IMR-90 (cell line): ENCODE data around the gene ZXDC. TPM values are rescaled to one million over a fixed set of nuclear protein-coding genes. Genes with fewer than 3 reads are reported as not detected.

Experiments
- ATAC-seq: fragments of 200-7000 bp; cut with Tn5 transposase; 2 replicates; pipeline ENCODE4 v1.9.1; 2020; ENCODE audit warnings: low read depth, mild to moderate bottlenecking, moderate library complexity
- BruUV-seq: library from RNA; stranded (reverse); fragments of 400-500 nt; replicated peaks from 2 replicates; lab custom pipeline; 2021; lab: Mats Ljungman, UMichigan
- CTCF ChIA-PET: fragments of 300-600 bp; formaldehyde crosslinking; extraction: SDS; loops from one replicate; lab custom pipeline; 2021; ENCODE audit warnings: antibody characterized with exemption; lab: Yijun Ruan, JAX
- POLR2A ChIA-PET: fragments of 300-600 bp; sonication (Branson Sonifier 250); formaldehyde crosslinking; loops from one replicate; lab custom pipeline; 2022; ENCODE audit warnings: antibody characterized with exemption; ENCODE audit not compliant: unreplicated experiment; lab: Charles Lee
- DNase-seq: peaks from one replicate; pipeline ENCODE4 v3.0.0; 2013
- H2AFZ ChIP-seq: replicated peaks from 2 replicates; pipeline ENCODE3; 2013; ENCODE audit warnings: low read length, mild to moderate bottlenecking; ENCODE audit not compliant: poor library complexity
- H2AK5ac ChIP-seq: 2 replicates; pipeline ENCODE4 v1.6.1; 2013; ENCODE audit warnings: low read depth, low read length, inconsistent platforms
- H2AK9ac ChIP-seq: replicated peaks from 2 replicates; pipeline ENCODE3; 2013; ENCODE audit warnings: mild to moderate bottlenecking, low read depth, low read length, moderate library complexity; ENCODE audit not compliant: poor library complexity
- H2BK120ac ChIP-seq: 2 replicates; pipeline ENCODE4 v1.6.1; 2013; ENCODE audit warnings: low read depth, low read length, inconsistent platforms
- H2BK15ac ChIP-seq: 3 replicates; pipeline ENCODE4 v1.6.1; 2013; ENCODE audit warnings: low read depth, low read length, inconsistent platforms
- H2BK20ac ChIP-seq: 2 replicates; pipeline ENCODE4 v1.6.1; 2013; ENCODE audit warnings: low read depth, mild to moderate bottlenecking, inconsistent platforms, low read length, moderate library complexity
- H2BK5ac ChIP-seq: 2 replicates; pipeline ENCODE4 v1.6.1; 2013; ENCODE audit warnings: mild to moderate bottlenecking, low read depth, low read length, inconsistent platforms; ENCODE audit not compliant: poor library complexity, severe bottlenecking
- H3K14ac ChIP-seq: replicated peaks from 2 replicates; pipeline ENCODE4 v1.6.1; 2013; ENCODE audit warnings: low read depth, low read length, inconsistent platforms
- H3K18ac ChIP-seq: 2 replicates; pipeline ENCODE4 v1.6.1; 2013; ENCODE audit warnings: low read depth, low read length, control low read depth
- H3K23ac ChIP-seq: 2 replicates; pipeline ENCODE4 v1.6.1; 2013; ENCODE audit warnings: low read depth, low read length, inconsistent platforms
- H3K27ac ChIP-seq: 2 replicates; pipeline ENCODE4 v1.5.1; 2013; ENCODE audit warnings: mild to moderate bottlenecking, control low read depth, low read length; ENCODE audit not compliant: insufficient read depth
- H3K27me3 ChIP-seq: 2 replicates; pipeline ENCODE4 v1.6.1; 2013; ENCODE audit warnings: low read length; ENCODE audit not compliant: control insufficient read depth, insufficient read depth
- H3K36me3 ChIP-seq: 2 replicates; pipeline ENCODE4 v1.6.1; 2013; ENCODE audit warnings: low read length, mixed read lengths; ENCODE audit not compliant: control insufficient read depth, insufficient read depth
- H3K4ac ChIP-seq: 2 replicates; pipeline ENCODE4 v1.6.1; 2013; ENCODE audit warnings: low read depth, low read length, inconsistent platforms
- H3K4me1 ChIP-seq: 2 replicates; pipeline ENCODE4 v1.6.1; 2013; ENCODE audit warnings: low read length, mixed read lengths; ENCODE audit not compliant: control insufficient read depth, insufficient read depth
- H3K4me2 ChIP-seq: 2 replicates; pipeline ENCODE4 v1.6.1; 2013; ENCODE audit warnings: low read depth, mild to moderate bottlenecking, control low read depth, low read length, moderate library complexity
- H3K4me3 ChIP-seq: 2 replicates; pipeline ENCODE4 v1.5.1; 2013; ENCODE audit warnings: low read depth, mild to moderate bottlenecking, control low read depth, low read length, moderate library complexity; ENCODE audit not compliant: insufficient read depth
- H3K56ac ChIP-seq: 2 replicates; pipeline ENCODE4 v1.6.1; 2013; ENCODE audit warnings: low read length, inconsistent platforms; ENCODE audit not compliant: insufficient read depth; ENCODE audit errors: extremely low read depth
- H3K79me1 ChIP-seq, 2 experiments: 2 replicates each; pipeline ENCODE4 v1.6.1; 2013; ENCODE audit warnings: low read length in 2 of 2, inconsistent platforms in 1 of 2, low read depth in 1 of 2
- H3K9ac ChIP-seq: 2 replicates; pipeline ENCODE4 v1.6.1; 2013; ENCODE audit warnings: low read depth, low read length, control low read depth
- H3K9me1 ChIP-seq: 2 replicates; pipeline ENCODE4 v1.6.1; 2013; ENCODE audit warnings: low read length, inconsistent platforms; ENCODE audit not compliant: insufficient read depth
- H3K9me3 ChIP-seq: 2 replicates; pipeline ENCODE4 v1.6.1; 2013; ENCODE audit warnings: low read length; ENCODE audit not compliant: control insufficient read depth, insufficient read depth
- H4K20me1 ChIP-seq: 2 replicates; pipeline ENCODE4 v1.6.1; 2013; ENCODE audit warnings: low read length, inconsistent platforms; ENCODE audit not compliant: insufficient read depth
- H4K5ac ChIP-seq: 2 replicates; pipeline ENCODE4 v1.6.1; 2013; ENCODE audit warnings: mild to moderate bottlenecking, low read depth, low read length, control low read depth
- H4K8ac ChIP-seq, 2 experiments: 2 replicates each; pipeline ENCODE4 v1.6.1; 2013; ENCODE audit warnings: low read depth in 2 of 2, low read length in 2 of 2, control low read depth in 1 of 2, inconsistent platforms in 1 of 2
- H4K91ac ChIP-seq: 2 replicates; pipeline ENCODE4 v1.6.1; 2013; ENCODE audit warnings: low read depth, low read length, inconsistent platforms; ENCODE audit not compliant: insufficient read depth
- MAZ ChIP-seq: IDR thresholded peaks from 2 replicates; pipeline ENCODE4 v1.6.1; 2012; ENCODE audit warnings: low read depth, mild to moderate bottlenecking, low read length, improper control_type of control experiment, moderate library complexity, borderline replicate concordance
- MXI1 ChIP-seq: IDR thresholded peaks from 2 replicates; pipeline ENCODE4 v1.6.1; 2012; ENCODE audit warnings: low read depth, mild to moderate bottlenecking, low read length, moderate library complexity, borderline replicate concordance
- POLR2A ChIP-seq: IDR thresholded peaks from 2 replicates; pipeline ENCODE4 v1.6.1; 2012; ENCODE audit warnings: mild to moderate bottlenecking, low read depth, low read length
- RFX5 ChIP-seq: IDR thresholded peaks from 2 replicates; pipeline ENCODE4 v1.8.0; 2012; ENCODE audit warnings: low read depth, mild to moderate bottlenecking, low read length, moderate library complexity
- WGBS, 2 experiments: methylation state at CpG; one replicate each; pipeline versions ENCODE4 v1.1.5 to v1.1.7; 2013; ENCODE audit warnings: missing lambda C conversion rate in 2 of 2; ENCODE audit not compliant: insufficient read length in 1 of 2; ENCODE audit errors: extremely low coverage in 2 of 2; 5-methylcytosine and 5-hydroxymethylcytosine counted together
- dilution Hi-C: fragments of 300-500 bp; cut with HindIII; formaldehyde crosslinking; loops from one replicate; pipeline ENCODE4 v1.14.3; 2018; ENCODE audit warnings: low sequenced_read_pairs; ENCODE audit not compliant: unreplicated experiment
- in situ Hi-C: fragments of 300-500 bp; cut with MboI; formaldehyde crosslinking; loops from 3 replicates; pipeline ENCODE4 v1.14.3; 2019; ENCODE audit warnings: low sequenced_read_pairs, inconsistent platforms, mixed read lengths
- intact Hi-C: fragments of 100-400 bp; cut with micrococcal nuclease; formaldehyde crosslinking; loops from 2 replicates; pipeline ENCODE4 v1.10.0; 2022
- polyA plus RNA-seq, 3 experiments: library from polyadenylated mRNA; depleted of rRNA; stranded (reverse); fragments of >200 nt; gene quantifications; 2 replicates each; pipeline ENCODE4 v1.2.3, GENCODE V29; 2012; ENCODE audit warnings: low replicate concordance in 1 of 3
- total RNA-seq: library from RNA; depleted of rRNA; stranded (reverse); fragments of >200 nt; gene quantifications from 2 replicates; pipeline ENCODE4 v1.2.3, GENCODE V29; 2012
- TF ChIP-seq, protein P1 (sequence below): conservative IDR thresholded peaks from 2 replicates; pipeline ENCODE4 v1.5.1; 2012; ENCODE audit warnings: mild to moderate bottlenecking, low read depth, low read length, improper control_type of control experiment
- TF ChIP-seq, protein P2 (sequence below): fragments of 150-350 bp; IDR thresholded peaks from 2 replicates; pipeline ENCODE4 v1.6.1; 2016; ENCODE audit warnings: low read depth, mild to moderate bottlenecking, low read length, moderate library complexity, borderline replicate concordance

ZXDC gene
- total and polyA plus RNA-seq, 2 of the 4 experiments (the other 2 are of a cell fraction), result 11.5 to 14.3 TPM

DNA sequence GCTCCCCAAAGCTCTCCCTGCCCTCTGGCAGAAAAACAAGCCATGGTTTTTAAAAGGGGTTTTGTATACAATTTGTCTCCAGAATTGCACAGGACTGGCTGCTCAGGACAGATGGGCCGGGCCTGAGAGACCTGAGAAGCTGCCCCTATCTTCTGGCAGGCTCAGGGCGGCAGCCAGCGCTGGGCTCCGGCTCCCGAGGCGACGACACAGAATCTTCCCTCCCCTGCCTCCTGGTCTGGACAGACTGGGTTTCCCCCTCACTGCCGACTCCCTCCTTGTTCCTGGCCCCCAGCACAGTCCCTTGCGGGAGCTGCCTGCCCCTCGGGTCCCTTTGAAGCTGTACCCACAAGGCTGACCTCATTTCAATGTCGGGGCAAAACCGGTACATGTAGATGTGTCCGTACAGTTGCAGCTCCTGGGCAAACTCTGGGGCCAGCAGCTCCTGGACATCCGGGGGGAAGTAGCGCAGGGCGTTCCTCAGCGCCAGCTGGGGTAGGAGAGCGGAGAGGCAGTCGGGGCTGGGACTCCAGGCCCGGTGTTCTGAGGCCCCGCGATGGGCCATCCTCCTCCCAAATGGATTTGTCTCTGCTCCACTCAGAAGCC is 34.7 kb upstream of the ZXDC start:
- DNase-seq (no peak), ATAC-seq (peak; percentile 49; the same call in 1 of the 2 replicates)
- Histone ChIP-seq H4K91ac (no peak overlapping the region), H2BK20ac (no peak overlapping the region), H3K4me2 (no peak overlapping the region), H3K9me3 (no peaks in the 10 kb centered on the region), H3K4me1 (no peaks in the 10 kb centered on the region), H3K23ac (no peak overlapping the region), H4K8ac (no peak overlapping the region), H3K18ac (no peak overlapping the region), H2BK15ac (no peak overlapping the region), H2BK120ac (no peak overlapping the region), H2AFZ (peak overlapping the region; percentile 53), H2AK5ac (no peak overlapping the region), H4K20me1 (no peaks in the 10 kb centered on the region), H3K14ac (no peak overlapping the region), H3K27me3 (peaks cover 29% of the 10 kb centered on the region; the same call in 1 of the 2 replicates), H3K36me3 (no peaks in the 10 kb centered on the region), H3K56ac (no peak overlapping the region), H3K27ac (no peak overlapping the region), H3K4ac (no peak overlapping the region), H2BK5ac (no peak overlapping the region), H3K4me3 (no peak overlapping the region), H3K79me1 (no peaks in the 10 kb centered on the region), H3K9ac (no peak overlapping the region), H2AK9ac (no peak overlapping the region), H3K9me1 (no peaks in the 10 kb centered on the region), H4K5ac (no peak overlapping the region)
- 36% methylated on average over 4 of the region's 22 CpGs; no CpG with 5 or more reads in 1 of the 2 experiments for WGBS, 2 experiments
- CTCF ChIA-PET, result no interaction called here
- intact Hi-C loops, result no loop called here
- in situ Hi-C loops, result no loop called here
- BruUV-seq, result no TSS peak
- POLR2A ChIA-PET, result no interaction called here
- TF ChIP-seq, protein P1, sequence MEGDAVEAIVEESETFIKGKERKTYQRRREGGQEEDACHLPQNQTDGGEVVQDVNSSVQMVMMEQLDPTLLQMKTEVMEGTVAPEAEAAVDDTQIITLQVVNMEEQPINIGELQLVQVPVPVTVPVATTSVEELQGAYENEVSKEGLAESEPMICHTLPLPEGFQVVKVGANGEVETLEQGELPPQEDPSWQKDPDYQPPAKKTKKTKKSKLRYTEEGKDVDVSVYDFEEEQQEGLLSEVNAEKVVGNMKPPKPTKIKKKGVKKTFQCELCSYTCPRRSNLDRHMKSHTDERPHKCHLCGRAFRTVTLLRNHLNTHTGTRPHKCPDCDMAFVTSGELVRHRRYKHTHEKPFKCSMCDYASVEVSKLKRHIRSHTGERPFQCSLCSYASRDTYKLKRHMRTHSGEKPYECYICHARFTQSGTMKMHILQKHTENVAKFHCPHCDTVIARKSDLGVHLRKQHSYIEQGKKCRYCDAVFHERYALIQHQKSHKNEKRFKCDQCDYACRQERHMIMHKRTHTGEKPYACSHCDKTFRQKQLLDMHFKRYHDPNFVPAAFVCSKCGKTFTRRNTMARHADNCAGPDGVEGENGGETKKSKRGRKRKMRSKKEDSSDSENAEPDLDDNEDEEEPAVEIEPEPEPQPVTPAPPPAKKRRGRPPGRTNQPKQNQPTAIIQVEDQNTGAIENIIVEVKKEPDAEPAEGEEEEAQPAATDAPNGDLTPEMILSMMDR, result no peak
- TF ChIP-seq, protein P2, sequence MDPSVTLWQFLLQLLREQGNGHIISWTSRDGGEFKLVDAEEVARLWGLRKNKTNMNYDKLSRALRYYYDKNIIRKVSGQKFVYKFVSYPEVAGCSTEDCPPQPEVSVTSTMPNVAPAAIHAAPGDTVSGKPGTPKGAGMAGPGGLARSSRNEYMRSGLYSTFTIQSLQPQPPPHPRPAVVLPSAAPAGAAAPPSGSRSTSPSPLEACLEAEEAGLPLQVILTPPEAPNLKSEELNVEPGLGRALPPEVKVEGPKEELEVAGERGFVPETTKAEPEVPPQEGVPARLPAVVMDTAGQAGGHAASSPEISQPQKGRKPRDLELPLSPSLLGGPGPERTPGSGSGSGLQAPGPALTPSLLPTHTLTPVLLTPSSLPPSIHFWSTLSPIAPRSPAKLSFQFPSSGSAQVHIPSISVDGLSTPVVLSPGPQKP, result no peak
- no peak for TF ChIP-seq MAZ
- no peak for TF ChIP-seq POLR2A
- TF ChIP-seq MXI1, result no peak
- no peak for TF ChIP-seq RFX5
- dilution Hi-C loops, result no loop called here
